GM18861 (cell line): ENCODE data around the gene COX19.
"Not testable (repeated sequence)": the region's sequence is repeated elsewhere in the genome, so short reads cannot be mapped to it uniquely, and the experiment has no call there.

Experiments used
- ATAC-seq: cut with Tn5 transposase; IDR thresholded peaks from one replicate; pipeline ENCODE4 v1.9.1; 2021; ENCODE audit not compliant: unreplicated experiment

COX19 gene

DNA sequence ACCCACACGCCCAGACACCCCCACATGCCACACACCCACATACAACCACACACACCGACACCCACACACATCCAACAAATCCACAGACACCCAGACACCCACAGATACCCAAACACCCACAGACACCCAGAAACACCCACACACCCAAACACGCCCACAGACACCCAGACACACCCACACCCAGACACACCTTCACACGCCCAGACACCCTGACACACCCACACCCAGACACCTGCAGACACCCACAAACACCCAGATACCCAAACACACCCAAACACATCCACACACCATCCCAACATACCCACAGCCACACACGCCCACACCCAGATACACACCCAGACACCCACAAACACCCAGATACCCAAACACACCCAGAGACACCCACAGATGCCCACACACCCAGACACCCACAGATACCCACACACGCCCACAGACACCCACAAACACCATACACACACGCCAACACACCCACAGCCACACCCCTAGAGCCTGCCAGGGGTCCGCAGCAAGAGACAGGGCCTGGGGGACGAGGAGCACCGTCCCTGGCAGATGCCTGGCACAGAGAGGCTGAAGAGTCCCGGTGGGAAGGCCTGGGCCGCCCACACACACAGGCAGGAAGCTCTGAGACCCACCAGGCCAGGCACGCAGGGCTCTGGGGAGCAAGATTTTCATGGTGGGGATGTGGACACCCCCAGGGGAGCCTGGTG is 36.1 kb upstream of the COX19 start:
- no peak for ATAC-seq

GRCh38 chr7:1010226-1010625 is 34.9 kb upstream of the COX19 start:
- ATAC-seq, result no peak

DNA sequence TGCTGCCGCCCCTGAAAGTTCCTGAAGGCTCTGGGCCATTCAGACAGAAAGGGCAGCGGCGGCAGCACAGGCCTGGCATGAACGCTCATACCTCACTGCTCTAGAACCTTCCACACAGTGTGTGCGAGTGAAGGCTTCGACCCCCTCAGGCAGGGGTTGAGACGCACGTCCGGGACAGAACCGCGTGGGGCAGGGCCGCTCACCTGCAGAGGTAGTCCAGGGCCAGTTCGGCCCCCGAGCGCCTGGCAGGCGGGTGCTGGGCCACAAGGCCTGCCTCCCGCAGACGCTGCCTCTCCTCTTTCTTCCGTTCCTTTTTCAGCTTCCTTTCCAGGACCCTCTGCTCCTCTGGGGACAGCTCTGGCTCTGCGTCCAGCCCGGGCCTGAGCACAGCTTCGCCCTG is 34.4 kb upstream of the COX19 start:
- ATAC-seq, result no peak

DNA sequence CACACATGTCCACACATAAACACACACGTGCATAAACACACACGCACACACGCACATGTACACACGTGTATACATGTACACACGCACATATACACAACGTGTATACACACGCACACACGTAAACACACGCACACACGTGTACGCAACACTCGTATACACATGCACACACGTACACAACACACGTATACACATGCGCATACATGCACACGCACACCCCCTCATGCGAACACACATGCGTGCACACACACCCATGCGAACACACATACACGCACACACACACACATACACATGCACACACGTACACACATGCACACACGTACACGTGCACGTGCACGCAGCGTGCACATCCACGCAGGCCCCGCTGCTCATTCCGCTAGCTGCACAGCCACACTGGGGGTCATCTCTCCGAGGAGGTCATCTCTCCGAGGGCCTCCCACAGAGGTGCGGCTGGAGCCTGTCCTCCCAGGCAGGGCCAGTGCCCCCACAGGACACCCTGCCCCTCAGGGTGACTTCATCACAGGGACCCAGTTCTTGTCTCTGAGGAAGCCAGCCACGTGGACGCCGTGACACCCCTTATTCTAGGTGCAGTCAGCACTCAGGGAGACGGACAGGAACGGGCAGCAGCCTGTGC is 33.5 kb upstream of the COX19 start:
- no peak for ATAC-seq

GRCh38 chr7:1007901-1008300 is 32.6 kb upstream of the COX19 start:
- no peak for ATAC-seq

GRCh38 chr7:1005303-1005702 is 30.0 kb upstream of the COX19 start:
- no peak for ATAC-seq

DNA sequence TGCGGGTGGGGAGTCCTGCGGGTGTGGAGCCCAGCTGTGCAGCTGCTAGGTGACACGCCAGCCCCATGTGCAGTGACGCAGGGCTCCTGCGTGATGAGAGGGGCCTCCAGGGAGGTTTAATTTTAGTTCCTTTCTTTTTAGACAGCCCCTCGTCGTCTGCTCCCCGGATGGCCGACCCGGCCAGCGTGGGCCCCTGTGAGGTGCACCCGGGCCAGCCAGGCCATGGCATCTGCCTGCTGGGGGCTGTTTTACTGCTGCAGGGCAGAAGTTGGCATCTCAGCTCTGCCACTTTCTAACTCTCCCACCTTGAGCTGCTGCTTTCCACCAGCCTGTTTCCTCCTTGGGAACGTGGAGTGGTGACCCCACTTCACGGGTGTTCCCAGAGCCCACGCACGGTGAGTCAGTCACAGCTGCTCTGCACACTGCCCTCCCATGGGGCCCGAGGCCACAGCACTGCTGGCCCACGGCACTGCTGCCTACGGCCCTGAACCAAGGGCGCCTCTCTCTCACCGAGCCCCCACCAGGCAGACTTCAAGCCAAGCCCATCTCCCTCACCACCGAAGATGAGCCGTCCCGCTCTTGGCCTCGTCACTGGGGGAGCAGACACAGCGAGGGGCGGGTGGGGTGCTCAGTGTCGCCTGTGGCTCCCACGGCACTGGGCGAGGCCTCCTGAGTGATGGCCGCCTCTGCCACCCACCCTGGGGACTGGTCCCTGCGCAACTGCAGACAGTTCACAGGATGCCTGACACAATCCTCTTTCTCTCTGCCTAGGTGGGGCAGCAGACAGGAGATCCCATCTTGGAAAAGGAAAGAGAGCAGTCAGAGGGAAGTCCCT is 28.9 kb upstream of the COX19 start:
- no peak for ATAC-seq

DNA sequence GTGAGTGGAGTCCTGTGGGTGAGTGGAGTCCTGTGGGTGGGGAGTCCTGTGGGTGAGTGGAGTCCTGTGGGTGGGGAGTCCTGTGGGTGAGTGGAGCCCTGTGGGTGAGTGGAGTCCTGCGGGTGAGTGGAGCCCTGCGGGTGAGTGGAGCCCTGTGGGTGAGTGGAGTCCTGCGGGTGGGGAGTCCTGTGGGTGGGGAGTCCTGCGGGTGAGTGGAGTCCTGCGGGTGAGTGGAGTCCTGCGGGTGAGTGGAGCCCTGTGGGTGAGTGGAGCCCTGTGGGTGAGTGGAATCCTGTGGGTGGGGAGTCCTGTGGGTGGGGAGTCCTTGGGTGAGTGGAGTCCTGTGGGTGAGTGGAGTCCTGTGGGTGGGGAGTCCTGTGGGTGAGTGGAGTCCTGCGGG is 27.1 kb upstream of the COX19 start:
- ATAC-seq, result not testable (repeated sequence)

- ATAC-seq, result not testable (repeated sequence)
Observed at GRCh38 chr7:1002026-1002425, 26.7 kb upstream of the COX19 start.

DNA sequence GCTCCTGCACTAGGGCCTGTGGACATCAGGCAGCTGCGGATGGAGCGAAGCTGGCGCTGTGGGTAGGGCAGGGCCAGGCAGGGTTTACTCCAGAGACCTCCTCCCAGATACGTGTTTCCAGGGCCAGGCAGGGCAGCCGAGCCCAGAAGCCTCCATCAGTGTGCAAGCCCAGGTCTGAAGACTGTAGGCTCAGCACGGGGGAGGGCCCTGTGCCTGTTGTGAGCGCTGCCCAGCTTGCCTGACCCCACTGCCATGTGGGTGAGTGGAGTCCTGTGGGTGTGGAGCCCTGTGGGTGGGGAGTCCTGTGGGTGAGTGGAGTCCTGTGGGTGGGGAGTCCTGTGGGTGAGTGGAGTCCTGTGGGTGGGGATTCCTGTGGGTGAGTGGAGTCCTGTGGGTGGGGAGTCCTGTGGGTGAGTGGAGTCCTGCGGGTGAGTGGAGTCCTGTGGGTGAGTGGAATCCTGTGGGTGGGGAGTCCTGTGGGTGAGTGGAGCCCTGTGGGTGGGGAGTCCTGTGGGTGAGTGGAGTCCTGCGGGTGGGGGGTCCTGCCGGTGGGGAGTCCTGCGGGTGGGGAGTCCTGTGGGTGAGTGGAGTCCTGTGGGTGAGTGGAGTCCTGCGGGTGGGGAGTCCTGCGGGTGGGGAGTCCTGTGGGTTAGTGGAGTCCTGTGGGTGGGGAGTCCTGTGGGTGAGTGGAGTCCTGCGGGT is 25.9 kb upstream of the COX19 start:
- not testable (repeated sequence) for ATAC-seq

GRCh38 chr7:999941-1000935 is 24.9 kb upstream of the COX19 start:
- peak; percentile 50 for ATAC-seq

- no peak for ATAC-seq
Observed at GRCh38 chr7:999149-999879, 24.0 kb upstream of the COX19 start.

GRCh38 chr7:997404-998395 is 22.4 kb upstream of the COX19 start:
- ATAC-seq, result no peak

- ATAC-seq, result no peak
Observed at GRCh38 chr7:996079-996872, 20.9 kb upstream of the COX19 start.

DNA sequence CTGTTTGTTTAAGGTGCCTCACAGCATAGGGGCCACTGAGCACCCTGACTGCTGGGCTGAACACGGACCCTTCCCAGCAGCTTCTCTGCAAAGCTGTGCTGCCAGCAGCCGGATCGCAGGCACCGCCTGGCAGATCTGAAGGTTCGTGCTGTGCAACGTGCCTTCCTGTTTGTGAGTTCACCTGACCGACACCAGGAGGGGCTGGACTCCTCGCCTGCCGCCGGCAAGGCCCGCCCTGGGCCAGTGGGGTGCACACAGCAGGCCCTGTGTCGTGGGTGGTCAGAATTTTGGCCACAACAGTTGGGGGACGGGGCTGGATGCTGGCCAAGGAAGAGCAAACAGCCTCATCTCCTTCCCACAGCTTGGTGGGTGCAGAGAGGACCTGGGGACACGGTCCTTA is 20.2 kb upstream of the COX19 start:
- ATAC-seq, result no peak

GRCh38 chr7:994592-995308 is 19.4 kb upstream of the COX19 start:
- ATAC-seq, result no peak
